Liver (tissue), 9 donors: ENCODE data around the gene REXO1. TPM values are rescaled to one million over a fixed set of nuclear protein-coding genes. Genes with fewer than 3 reads are reported as not detected.

Experiments
- DNase-seq: peaks from one replicate; pipeline ENCODE4 v3.0.0-alpha.2; 2017; ENCODE audit warnings: low spot score
- H3K27ac ChIP-seq, 2 donors: one replicate each; pipeline ENCODE4 v1.7.0; 2013; ENCODE audit warnings: inconsistent platforms in 2 of 2, low read length in 2 of 2, control low read depth in 1 of 2, low read depth in 1 of 2, mild to moderate bottlenecking in 1 of 2
- H3K27me3 ChIP-seq, 4 donors: one replicate each; pipeline versions ENCODE4 v1.6.1 to v1.7.0; 2013; ENCODE audit warnings: low read length in 3 of 4, inconsistent platforms in 1 of 4, mild to moderate bottlenecking in 1 of 4, moderate library complexity in 1 of 4; ENCODE audit not compliant: control insufficient read depth in 4 of 4, insufficient read depth in 4 of 4
- H3K36me3 ChIP-seq, 4 donors: one replicate each; pipeline versions ENCODE4 v1.6.1 to v1.7.0; 2013; ENCODE audit warnings: low read length in 3 of 4, mild to moderate bottlenecking in 3 of 4, low read depth in 1 of 4, moderate library complexity in 1 of 4; ENCODE audit not compliant: control insufficient read depth in 4 of 4, insufficient read depth in 3 of 4
- H3K4me1 ChIP-seq, 4 donors: one replicate each; pipeline versions ENCODE4 v1.6.1 to v1.7.0; 2013; ENCODE audit warnings: low read length in 3 of 4, mild to moderate bottlenecking in 3 of 4, moderate library complexity in 1 of 4; ENCODE audit not compliant: control insufficient read depth in 4 of 4, insufficient read depth in 4 of 4
- H3K4me3 ChIP-seq, 3 donors: one replicate each; pipeline versions ENCODE4 v1.6.1 to v1.7.0; 2013; ENCODE audit warnings: low read length in 3 of 3, control low read depth in 1 of 3, low read depth in 1 of 3, mild to moderate bottlenecking in 1 of 3
- H3K9ac ChIP-seq, 2 donors: one replicate each; pipeline ENCODE4 v1.7.0; 2013; ENCODE audit warnings: low read length in 2 of 2, mild to moderate bottlenecking in 2 of 2, moderate library complexity in 2 of 2, control low read depth in 1 of 2, low read depth in 1 of 2
- H3K9me3 ChIP-seq, 4 donors: one replicate each; pipeline versions ENCODE4 v1.6.1 to v1.7.0; 2013; ENCODE audit warnings: low read length in 3 of 4; ENCODE audit not compliant: control insufficient read depth in 4 of 4
- CTCF ChIP-seq: fragments of 150-350 bp; IDR thresholded peaks from 2 replicates; pipeline ENCODE4 v1.5.1; 2017; ENCODE audit warnings: improper control_type of control experiment, low read depth, low read length; ENCODE audit not compliant: missing input control
- EGR1 ChIP-seq, 2 donors: IDR thresholded peaks; 2 replicates each; pipeline ENCODE4 v1.6.1; 2016 to 2018; ENCODE audit warnings: antibody characterized with exemption in 2 of 2, low read depth in 2 of 2
- FOXA1 ChIP-seq: IDR thresholded peaks from 2 replicates; pipeline ENCODE4 v1.6.1; 2016; ENCODE audit warnings: antibody characterized with exemption
- FOXA2 ChIP-seq: IDR thresholded peaks from 2 replicates; pipeline ENCODE4 v1.6.1; 2016; ENCODE audit warnings: antibody characterized with exemption
- GABPA ChIP-seq, 2 donors: IDR thresholded peaks in 1 of 2; conservative IDR thresholded peaks in 1 of 2; 2 replicates each; pipeline ENCODE4 v1.6.1; 2016; ENCODE audit warnings: antibody characterized with exemption in 2 of 2, mild to moderate bottlenecking in 1 of 2, moderate library complexity in 1 of 2
- HNF4A ChIP-seq, 2 donors: conservative IDR thresholded peaks; 2 replicates each; pipeline ENCODE4 v1.6.1; 2016; ENCODE audit warnings: antibody characterized with exemption in 2 of 2, mild to moderate bottlenecking in 2 of 2
- HNF4G ChIP-seq: IDR thresholded peaks from 2 replicates; pipeline ENCODE4 v1.6.1; 2016; ENCODE audit warnings: antibody characterized with exemption
- JUND ChIP-seq, 2 donors: IDR thresholded peaks; 2 replicates each; pipeline ENCODE4 v1.6.1; 2016; ENCODE audit warnings: antibody characterized with exemption in 2 of 2
- MAX ChIP-seq: IDR thresholded peaks from 2 replicates; pipeline ENCODE4 v1.6.1; 2016; ENCODE audit warnings: antibody characterized with exemption
- NR2F2 ChIP-seq: IDR thresholded peaks from 2 replicates; pipeline ENCODE4 v1.6.1; 2016; ENCODE audit warnings: antibody characterized with exemption
- RAD21 ChIP-seq, 2 donors: IDR thresholded peaks; 2 replicates each; pipeline ENCODE4 v1.6.1; 2016; ENCODE audit warnings: antibody characterized with exemption in 2 of 2, mild to moderate bottlenecking in 2 of 2
- REST ChIP-seq: IDR thresholded peaks from 2 replicates; pipeline ENCODE4 v1.6.1; 2016; ENCODE audit warnings: antibody characterized with exemption, mild to moderate bottlenecking
- RXRA ChIP-seq, 2 donors: IDR thresholded peaks; 2 replicates each; pipeline ENCODE4 v1.6.1; 2017 to 2018; ENCODE audit warnings: antibody characterized with exemption in 2 of 2, mild to moderate bottlenecking in 1 of 2
- SP1 ChIP-seq: IDR thresholded peaks from 2 replicates; pipeline ENCODE4 v1.6.1; 2018; ENCODE audit warnings: antibody characterized with exemption, mild to moderate bottlenecking
- TAF1 ChIP-seq: conservative IDR thresholded peaks from 2 replicates; pipeline ENCODE4 v1.6.1; 2016; ENCODE audit warnings: antibody characterized with exemption, mild to moderate bottlenecking
- YY1 ChIP-seq: IDR thresholded peaks from 2 replicates; pipeline ENCODE4 v1.6.1; 2016; ENCODE audit warnings: antibody characterized with exemption, mild to moderate bottlenecking
- ZBTB33 ChIP-seq: IDR thresholded peaks from 2 replicates; pipeline ENCODE4 v1.6.1; 2016; ENCODE audit warnings: antibody characterized with exemption
- WGBS: extraction: QIAGEN DNeasy Blood & Tissue Kit; methylation state at CpG from one replicate; pipeline ENCODE4 v1.1.7; 2013; 5-methylcytosine and 5-hydroxymethylcytosine counted together
- polyA plus RNA-seq, 2 donors: library from polyadenylated mRNA; stranded (reverse) in 1 of 2; unstranded in 1 of 2; fragments of 200-250 nt in 1 of 2; fragments of >200 nt in 1 of 2; fragmentation: Nextera tagmentation in 1 of 2; extraction: Ambion mirVana in 1 of 2; gene quantifications; one replicate each; pipeline versions ENCODE4 v1.2.1 to v1.2.3, GENCODE V29; 2013 to 2015
- total RNA-seq, 2 donors: library from RNA; depleted of rRNA; stranded (reverse); fragments of >200 nt; gene quantifications; one replicate each; pipeline ENCODE4 v1.2.3, GENCODE V29; 2014
- donor health status: healthy.
- donor health status: healthy.
- donor health status: healthy.
- donor health status: healthy.
- donor health status: healthy.

REXO1 gene
- total and polyA plus RNA-seq, 4 donors: 2.0 to 11.5 (median 9.2) TPM

- TF ChIP-seq REST (no peak), HNF4A (conservative IDR thresholded peaks at IDR 0.05) (no peak), FOXA1 (no peak), GABPA (IDR thresholded peaks at IDR 0.05 in 1 of 2, conservative IDR thresholded peaks at IDR 0.05 in 1 of 2) (no peak)
These were observed 41.1 kb downstream of the REXO1 start (continued) for GRCh38 chr19:1807030-1807694.

GRCh38 chr19:1806184-1807029 is 41.9 kb downstream of the REXO1 start:
- 82% methylated on average over 45 of the region's 45 CpGs for WGBS

More at GRCh38 chr19:1806184-1807029, 41.9 kb downstream of the REXO1 start:
- no peak overlapping the region for H3K4me3 ChIP-seq
- H3K9ac ChIP-seq: no peak overlapping the region
- no peaks in the 10 kb centered on the region for H3K27me3 ChIP-seq
- H3K27ac ChIP-seq: no peak overlapping the region
- no peak for TF ChIP-seq MAX
- no peak for TF ChIP-seq YY1
- TF ChIP-seq FOXA2: no peak
- TF ChIP-seq REST: no peak
- TF ChIP-seq RXRA (IDR thresholded peaks at IDR 0.05): no peak
- no peak for TF ChIP-seq GABPA (IDR thresholded peaks at IDR 0.05 in 1 of 2, conservative IDR thresholded peaks at IDR 0.05 in 1 of 2)
- no peak for TF ChIP-seq EGR1 (IDR thresholded peaks at IDR 0.05; ENCODE audit: low read depth in 2 of 2)
- TF ChIP-seq TAF1: no peak
- TF ChIP-seq SP1: no peak
- no peak for TF ChIP-seq HNF4G
- TF ChIP-seq CTCF: no peak
- TF ChIP-seq ZBTB33: no peak
- TF ChIP-seq RAD21 (IDR thresholded peaks at IDR 0.05): no peak
- no peak for TF ChIP-seq HNF4A (conservative IDR thresholded peaks at IDR 0.05)
- TF ChIP-seq JUND (IDR thresholded peaks at IDR 0.05): no peak
- no peak for TF ChIP-seq NR2F2
- H3K9me3 ChIP-seq: no peaks in the 10 kb centered on the region
- H3K4me1 ChIP-seq: no peaks in the 10 kb centered on the region
- DNase-seq: no peak
- H3K36me3 ChIP-seq: no peaks in the 10 kb centered on the region
